PFSK-1 (cell line): Measurements from ENCODE around the gene FASTK.

Experiments
- FOXP2 ChIP-seq: optimal IDR thresholded peaks from 2 replicates; pipeline ENCODE3; 2011; ENCODE audit warnings: borderline replicate concordance, control low read depth, inconsistent platforms; ENCODE audit not compliant: insufficient read depth; ENCODE audit errors: extremely low read length, extremely low read depth
- POLR2AphosphoS5 ChIP-seq: IDR thresholded peaks from 2 replicates; pipeline ENCODE4 v1.6.1; 2012; ENCODE audit warnings: low read depth, mild to moderate bottlenecking, control low read depth, low read length, moderate library complexity
- REST ChIP-seq, 2 experiments: IDR thresholded peaks; 2 replicates each; pipeline versions ENCODE4 v1.6.1 to v1.8.0; 2011 to 2012; ENCODE audit warnings: low read depth in 2 of 2, low read length in 2 of 2, control low read depth in 1 of 2, inconsistent platforms in 1 of 2, mild to moderate bottlenecking in 1 of 2, moderate library complexity in 1 of 2; ENCODE audit not compliant: insufficient read depth in 1 of 2
- SIN3A ChIP-seq: IDR thresholded peaks from 2 replicates; pipeline ENCODE4 v1.6.1; 2012; ENCODE audit warnings: mild to moderate bottlenecking, low read length, moderate library complexity, borderline replicate concordance; ENCODE audit not compliant: insufficient read depth
- TAF1 ChIP-seq: IDR thresholded peaks from 2 replicates; pipeline ENCODE4 v1.6.1; 2012; ENCODE audit warnings: low read length, control low read depth, borderline replicate concordance; ENCODE audit not compliant: insufficient read depth

The FASTK gene

GRCh38 chr7:151035902-151036301 is 44.7 kb downstream of the FASTK start:
- TF ChIP-seq POLR2AphosphoS5 (no peak), TAF1 (no peak), FOXP2 (no peak), REST (IDR thresholded peaks at IDR 0.05; ENCODE audit: insufficient read depth in 1 of 2, low read depth in 2 of 2, low read length in 2 of 2) (no peak), SIN3A (no peak)

- no peak for TF ChIP-seq TAF1
Measured at GRCh38 chr7:151035026-151035717, 45.4 kb downstream of the FASTK start.

GRCh38 chr7:151034312-151035025 is 46.1 kb downstream of the FASTK start:
- TF ChIP-seq REST (IDR thresholded peaks at IDR 0.05; ENCODE audit: insufficient read depth in 1 of 2, low read depth in 2 of 2, low read length in 2 of 2) (no peak), FOXP2 (no peak), TAF1 (no peak), POLR2AphosphoS5 (no peak), SIN3A (no peak)

- no peak for TF ChIP-seq FOXP2
- TF ChIP-seq REST (IDR thresholded peaks at IDR 0.05; ENCODE audit: insufficient read depth in 1 of 2, low read depth in 2 of 2, low read length in 2 of 2) = no peak
- no peak for TF ChIP-seq POLR2AphosphoS5
- TF ChIP-seq SIN3A = no peak
- no peak for TF ChIP-seq TAF1
Measured at GRCh38 chr7:151033864-151034249, 46.8 kb downstream of the FASTK start.

- TF ChIP-seq TAF1 (no peak), SIN3A (no peak), POLR2AphosphoS5 (no peak), FOXP2 (no peak), REST (IDR thresholded peaks at IDR 0.05; ENCODE audit: insufficient read depth in 1 of 2, low read depth in 2 of 2, low read length in 2 of 2) (no peak)
Measured at GRCh38 chr7:151032936-151033863, 47.4 kb downstream of the FASTK start.
